NCI-H460 (cell line): ENCODE measurements around the gene SLC6A4. TPM values are rescaled to one million over a fixed set of nuclear protein-coding genes. Genes with fewer than 3 reads are reported as not detected.
"Not testable (repeated sequence)": the region's sequence is repeated elsewhere in the genome, so short reads cannot be mapped to it uniquely, and the experiment has no call there.

Experiments used
- DNase-seq: peaks from one replicate; pipeline ENCODE4 v3.0.0-alpha.2; 2016; ENCODE audit warnings: low read depth; ENCODE audit errors: extremely low read depth
- small RNA-seq, 2 experiments: library from RNA; depleted of rRNA; stranded (forward); fragments of <200 nt; gene quantifications; one replicate each; pipeline ENCODE3, GENCODE V24; 2014
- total RNA-seq: library from RNA; depleted of rRNA; stranded (reverse); fragments of >200 nt; shearing (Covaris generic); gene quantifications from 2 replicates; pipeline ENCODE4 v1.2.3, GENCODE V29; 2014; rRNA removed

SLC6A4 gene
- total RNA-seq, 1 experiment from 2014 or later = not detected

GRCh38 chr17:30186761-30187160 lies 48.7 kb downstream of the SLC6A4 start:
- no peak for DNase-seq

GRCh38 chr17:30176855-30177254 lies 58.6 kb downstream of the SLC6A4 start:
- DNase-seq = no peak

- no peak for DNase-seq
These were observed 60.9 kb downstream of the SLC6A4 start for GRCh38 chr17:30174556-30174955.

DNA sequence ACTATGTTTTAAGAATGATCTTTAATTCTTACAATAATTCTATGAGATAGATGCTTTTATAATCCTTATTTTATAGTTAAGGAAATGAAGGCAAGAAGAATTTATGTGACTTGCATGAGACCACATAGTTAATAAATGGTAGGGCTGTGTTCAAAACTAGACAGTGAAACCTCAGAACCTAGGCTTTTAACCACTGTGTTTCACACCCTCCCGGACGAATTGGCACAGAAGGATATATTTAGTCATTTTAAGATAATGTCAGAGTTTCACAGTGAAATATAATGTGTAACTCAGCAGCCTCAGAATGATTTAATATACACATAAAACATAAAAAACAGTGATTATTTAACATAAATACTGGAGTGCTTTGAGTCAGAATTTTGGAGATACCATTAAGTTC lies 61.8 kb downstream of the SLC6A4 start:
- no peak for DNase-seq

GRCh38 chr17:30172560-30172959 lies 62.9 kb downstream of the SLC6A4 start:
- no peak for DNase-seq

DNA sequence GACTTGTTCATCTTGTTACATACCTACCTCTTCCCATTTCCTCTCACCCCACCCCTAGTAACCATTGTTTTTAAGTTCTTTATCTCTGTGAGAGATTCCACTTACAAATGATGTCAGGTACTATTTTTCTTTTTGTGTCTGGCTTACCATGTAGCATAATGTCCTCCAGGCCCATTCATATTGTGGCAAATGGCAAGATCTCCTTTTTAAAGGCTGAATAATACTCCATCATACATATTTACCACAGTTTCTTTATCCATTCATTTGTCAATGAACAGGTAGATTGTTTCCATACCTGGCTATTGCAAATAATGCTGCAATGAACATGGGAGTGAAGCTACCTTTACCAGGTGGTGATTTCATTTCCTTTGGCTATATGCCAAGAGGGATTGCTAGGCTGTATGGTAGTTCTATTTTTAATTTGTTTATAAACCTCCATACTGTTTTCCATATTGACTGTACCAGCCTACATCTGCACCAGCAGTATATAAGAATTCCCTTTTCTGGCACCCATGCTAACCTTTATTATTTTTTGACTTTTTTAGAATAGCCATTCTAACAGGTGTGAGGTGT lies 65.0 kb downstream of the SLC6A4 start:
- no peak for DNase-seq

- no peak for DNase-seq
These were observed 69.5 kb downstream of the SLC6A4 start for GRCh38 chr17:30165960-30166359.

DNA sequence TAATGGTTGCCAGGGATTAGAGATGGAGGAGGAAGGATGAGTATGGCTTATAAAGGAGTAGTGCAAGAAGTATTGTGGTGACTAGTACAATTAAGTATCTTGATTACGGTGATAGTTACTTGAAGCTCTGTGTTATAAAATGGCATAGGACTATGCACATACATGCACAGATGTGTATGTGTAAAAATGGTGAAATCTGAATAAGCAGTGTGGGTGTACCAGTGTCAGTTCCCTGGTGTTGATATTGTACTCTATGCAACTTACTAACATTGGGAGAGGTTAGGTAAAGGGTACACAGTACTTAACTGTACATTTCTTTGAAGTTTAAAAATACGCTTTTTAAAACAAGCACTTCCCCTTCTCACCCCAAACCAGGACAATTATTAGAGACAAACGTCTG lies 70.3 kb downstream of the SLC6A4 start:
- no peak for DNase-seq

- DNase-seq = no peak
These were observed 71.0 kb downstream of the SLC6A4 start for GRCh38 chr17:30164531-30164930.

GRCh38 chr17:30161601-30162000 lies 73.9 kb downstream of the SLC6A4 start:
- DNase-seq = no peak

GRCh38 chr17:30160419-30161172 lies 74.9 kb downstream of the SLC6A4 start:
- DNase-seq = no peak

DNA sequence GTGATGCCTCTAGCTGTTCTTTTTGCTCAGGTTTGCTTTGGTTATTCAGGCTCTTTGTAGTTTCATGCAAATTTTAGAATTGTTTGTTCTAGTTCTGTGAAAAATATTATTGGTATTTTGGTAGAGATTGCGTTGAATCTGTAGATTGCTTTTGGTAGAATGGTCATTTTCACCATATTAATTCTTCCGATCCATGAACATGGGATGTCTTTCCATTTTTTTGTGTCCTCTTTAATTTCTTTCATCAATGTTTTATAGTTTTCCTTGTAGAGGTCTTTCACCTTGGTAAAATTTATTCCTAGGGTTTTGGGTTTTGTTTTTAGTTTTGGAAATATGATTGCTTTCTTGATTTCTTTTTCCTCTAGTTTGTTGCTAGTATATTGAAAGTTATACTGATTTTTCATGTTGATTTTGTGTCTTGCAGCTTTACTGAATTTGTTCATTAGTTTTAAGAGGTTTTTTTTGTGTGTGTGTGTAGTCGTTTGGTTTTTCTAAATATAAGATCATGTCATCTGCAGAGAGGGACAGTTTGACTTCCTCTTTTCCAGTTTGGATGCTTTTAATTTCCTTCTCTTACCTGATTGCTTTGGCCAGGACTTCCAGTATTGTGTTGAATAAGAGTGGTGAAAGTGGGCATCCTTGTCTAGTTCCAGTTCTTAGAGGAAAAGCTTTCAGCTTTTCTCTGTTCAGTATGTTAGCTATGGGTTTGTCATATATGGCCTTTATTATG lies 76.4 kb downstream of the SLC6A4 start:
- no peak for DNase-seq

- DNase-seq = no peak
These were observed 80.1 kb downstream of the SLC6A4 start for GRCh38 chr17:30155389-30155788.

DNA sequence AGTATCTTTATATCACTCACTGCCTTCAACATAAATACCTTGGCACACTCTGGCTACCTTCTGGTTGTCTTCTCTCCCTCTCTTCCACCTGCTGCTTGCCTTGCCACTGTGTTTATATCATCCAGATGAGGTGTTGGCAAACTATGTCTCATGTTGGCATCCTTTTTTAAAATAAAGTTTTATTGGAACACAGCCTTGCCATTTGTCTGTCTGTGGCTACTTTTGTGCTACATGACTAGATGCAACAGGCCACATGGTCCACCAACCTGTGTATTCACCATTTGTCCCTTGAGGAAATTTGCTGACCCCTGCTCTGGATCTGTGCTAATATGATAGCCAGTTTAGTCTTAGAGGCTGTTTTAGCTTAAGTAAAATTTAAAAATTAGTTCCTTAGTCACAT lies 82.0 kb downstream of the SLC6A4 start:
- no peak for DNase-seq

- DNase-seq = no peak
These were observed 84.0 kb downstream of the SLC6A4 start for GRCh38 chr17:30151471-30151870.

- DNase-seq = no peak
These were observed 87.1 kb downstream of the SLC6A4 start for GRCh38 chr17:30148376-30148775.

GRCh38 chr17:30147860-30148259 lies 87.6 kb downstream of the SLC6A4 start:
- not testable (repeated sequence) for DNase-seq

Small RNA genes lying within 50 kb of the gene (small RNA-seq; reads per million reads assigned to genes)
- gene RF00154 = 433 to 486 reads per million in 2 experiments

Other genes starting within 250 kb of the SLC6A4 start
- gene NSRP1, start 118.9 kb downstream of the SLC6A4 start, total RNA-seq = 12.0 and 17.9 TPM in 2 replicates
- gene BLMH, start 56.2 kb upstream of the SLC6A4 start, total RNA-seq = 22.3 and 27.7 TPM in 2 replicates
- gene TMIGD1, start 98.4 kb upstream of the SLC6A4 start, total RNA-seq = not detected in 2 replicates
- gene CPD, start 143.2 kb upstream of the SLC6A4 start, total RNA-seq = 97.9 and 101 TPM in 2 replicates
- gene GOSR1, start 241.7 kb upstream of the SLC6A4 start, total RNA-seq = 32.6 and 42.7 TPM in 2 replicates